HFFc6 (cell line): ENCODE results near the gene NET1. TPM values are rescaled to one million over a fixed set of nuclear protein-coding genes. Genes with fewer than 3 reads are reported as not detected.

Experiments used
- DNase-seq: peaks from one replicate; pipeline ENCODE4 v3.0.0-alpha.2; 2018
- H3K27ac Mint-ChIP-seq: 2 replicates; pipeline ENCODE4 v1.8.0; 2020; ENCODE audit warnings: mild to moderate bottlenecking, mixed read lengths
- H3K27me3 Mint-ChIP-seq: 2 replicates; pipeline ENCODE4 v1.8.0; 2021; ENCODE audit warnings: mild to moderate bottlenecking, moderate library complexity, mixed read lengths; ENCODE audit not compliant: insufficient read depth
- H3K36me3 Mint-ChIP-seq: 2 replicates; pipeline ENCODE4 v1.8.0; 2021; ENCODE audit warnings: low read depth, mixed read lengths
- H3K4me1 Mint-ChIP-seq: 2 replicates; pipeline ENCODE4 v1.8.0; 2020; ENCODE audit warnings: low read depth, mixed read lengths
- H3K4me3 Mint-ChIP-seq: 2 replicates; pipeline ENCODE4 v1.8.0; 2020; ENCODE audit warnings: mild to moderate bottlenecking, moderate library complexity, mixed read lengths
- H3K9me3 Mint-ChIP-seq: 2 replicates; pipeline ENCODE4 v1.8.0; 2020; ENCODE audit warnings: mild to moderate bottlenecking, mixed read lengths
- total RNA-seq, 6 experiments: library from RNA; stranded (reverse); fragmentation: NEBNext Ultra II Directional; extraction: Animal tissue kit (Norgen Biotek cat#: 25700); gene quantifications; 2 replicates in 1 of 6; 3 replicates in 5 of 6; pipeline ENCODE4 v1.2.3, GENCODE V29; 2021
- TF ChIP-seq, protein P1 (sequence below): fragments of 200-600 bp; sonication (generic); IDR thresholded peaks from 2 replicates; pipeline ENCODE4 v1.5.0; 2021; ENCODE audit warnings: antibody characterized with exemption, mild to moderate bottlenecking

Gene NET1
- total RNA-seq, 6 experiments from 2014 or later, result 65.1 to 92.9 (median 86.6) TPM

- no peak overlapping the region for H3K4me3 Mint-ChIP-seq
- H3K27ac Mint-ChIP-seq, result no peak overlapping the region
- TF ChIP-seq, protein P1, sequence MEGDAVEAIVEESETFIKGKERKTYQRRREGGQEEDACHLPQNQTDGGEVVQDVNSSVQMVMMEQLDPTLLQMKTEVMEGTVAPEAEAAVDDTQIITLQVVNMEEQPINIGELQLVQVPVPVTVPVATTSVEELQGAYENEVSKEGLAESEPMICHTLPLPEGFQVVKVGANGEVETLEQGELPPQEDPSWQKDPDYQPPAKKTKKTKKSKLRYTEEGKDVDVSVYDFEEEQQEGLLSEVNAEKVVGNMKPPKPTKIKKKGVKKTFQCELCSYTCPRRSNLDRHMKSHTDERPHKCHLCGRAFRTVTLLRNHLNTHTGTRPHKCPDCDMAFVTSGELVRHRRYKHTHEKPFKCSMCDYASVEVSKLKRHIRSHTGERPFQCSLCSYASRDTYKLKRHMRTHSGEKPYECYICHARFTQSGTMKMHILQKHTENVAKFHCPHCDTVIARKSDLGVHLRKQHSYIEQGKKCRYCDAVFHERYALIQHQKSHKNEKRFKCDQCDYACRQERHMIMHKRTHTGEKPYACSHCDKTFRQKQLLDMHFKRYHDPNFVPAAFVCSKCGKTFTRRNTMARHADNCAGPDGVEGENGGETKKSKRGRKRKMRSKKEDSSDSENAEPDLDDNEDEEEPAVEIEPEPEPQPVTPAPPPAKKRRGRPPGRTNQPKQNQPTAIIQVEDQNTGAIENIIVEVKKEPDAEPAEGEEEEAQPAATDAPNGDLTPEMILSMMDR, result no peak
- no peaks in the 10 kb centered on the region for H3K9me3 Mint-ChIP-seq
- H3K4me1 Mint-ChIP-seq, result peaks cover 38% of the 10 kb centered on the region
- no peak for DNase-seq
- H3K36me3 Mint-ChIP-seq, result peaks cover 33% of the 10 kb centered on the region
- H3K27me3 Mint-ChIP-seq, result peaks cover under 1% of the 10 kb centered on the region
Observed at GRCh38 chr10:5458425-5458824, 46.1 kb downstream of the NET1 start.

DNA sequence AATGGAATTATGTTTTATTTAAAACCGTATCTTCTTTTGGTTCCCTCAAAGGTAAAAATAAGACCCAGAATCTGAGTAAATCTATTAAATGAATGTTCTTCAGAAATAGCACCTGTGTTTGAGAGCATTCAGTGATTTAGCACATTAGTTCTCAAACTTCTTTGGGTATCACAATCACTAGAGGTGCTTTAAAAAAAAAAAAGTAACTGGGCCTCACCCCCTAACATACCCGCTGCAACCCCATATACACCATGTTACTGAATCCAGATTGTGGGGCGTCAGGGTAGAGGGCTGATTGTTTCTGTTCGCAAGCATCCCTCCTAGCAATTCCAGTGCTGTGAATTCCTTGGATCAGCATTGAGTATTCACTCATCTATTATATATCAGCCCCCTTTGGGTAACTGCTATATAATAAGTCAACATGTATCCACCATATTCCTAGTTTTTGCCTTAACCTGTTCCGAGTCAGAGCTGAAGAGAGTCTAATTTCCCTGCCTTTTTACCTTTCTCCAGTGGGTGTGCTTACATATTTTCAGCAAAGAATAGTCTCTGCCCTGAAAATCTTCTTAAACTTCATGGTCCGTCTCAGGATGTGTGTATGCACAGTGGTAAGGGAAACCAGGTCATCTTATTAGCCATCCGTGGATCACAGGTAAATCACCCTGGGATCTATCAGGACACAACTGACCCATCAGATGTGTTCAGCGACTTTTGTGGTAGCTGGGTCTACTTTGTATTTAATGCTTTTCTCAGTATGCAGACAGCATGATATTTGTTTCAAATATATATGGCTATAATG, 46.8 kb downstream of the NET1 start:
- no peak overlapping the region for H3K4me3 Mint-ChIP-seq
- peaks cover 32% of the 10 kb centered on the region for H3K36me3 Mint-ChIP-seq
- peaks cover 45% of the 10 kb centered on the region for H3K4me1 Mint-ChIP-seq
- peaks cover 1% of the 10 kb centered on the region for H3K27me3 Mint-ChIP-seq
- H3K9me3 Mint-ChIP-seq, result no peaks in the 10 kb centered on the region
- H3K27ac Mint-ChIP-seq, result no peak overlapping the region; the same call in 1 of the 2 replicates
- TF ChIP-seq, protein P1, result no peak
- DNase-seq, result no peak

DNA sequence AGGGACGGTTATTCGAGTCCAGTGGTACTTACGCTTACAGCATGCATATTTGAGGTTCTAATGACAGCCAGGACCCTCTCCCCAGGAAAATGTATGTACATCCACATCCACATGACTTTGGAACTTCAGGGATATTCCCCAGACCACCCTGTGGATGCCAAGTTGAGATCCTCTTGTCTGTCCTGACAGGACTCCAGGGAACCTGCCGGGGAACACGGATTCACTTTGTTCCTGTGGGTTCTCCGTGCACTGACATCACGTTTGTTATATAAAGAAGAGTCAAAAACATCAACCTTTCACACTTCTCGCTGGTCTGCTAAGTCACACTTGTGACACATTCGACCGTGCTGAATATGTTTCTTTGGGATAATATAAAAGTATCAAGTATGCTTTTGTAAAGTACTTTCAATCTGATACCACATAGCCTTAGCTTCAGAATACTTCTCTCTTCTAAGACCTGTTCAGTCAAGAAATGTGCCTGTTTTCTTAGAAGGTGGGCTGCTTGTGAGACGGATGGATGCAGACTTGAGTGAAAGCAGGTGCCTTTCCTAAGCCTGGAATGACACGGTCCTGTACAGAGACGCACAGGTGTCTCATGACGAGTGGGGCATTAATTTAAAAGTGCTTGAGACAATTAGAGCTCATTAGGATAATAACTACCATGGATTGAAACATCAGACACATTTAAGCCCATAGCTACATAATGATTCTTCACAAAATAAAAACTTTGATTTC, 48.3 kb downstream of the NET1 start:
- Mint-ChIP-seq H3K36me3 (peaks cover 31% of the 10 kb centered on the region), H3K4me1 (peaks cover 59% of the 10 kb centered on the region), H3K27ac (peak overlapping the region; percentile 80), H3K4me3 (0 out of 2 replicates have a peak overlapping the region, but pooled peaks have one; percentile 68), H3K9me3 (no peaks in the 10 kb centered on the region), H3K27me3 (peaks cover 1% of the 10 kb centered on the region)
- TF ChIP-seq, protein P1, result no peak
- no peak for DNase-seq

DNA sequence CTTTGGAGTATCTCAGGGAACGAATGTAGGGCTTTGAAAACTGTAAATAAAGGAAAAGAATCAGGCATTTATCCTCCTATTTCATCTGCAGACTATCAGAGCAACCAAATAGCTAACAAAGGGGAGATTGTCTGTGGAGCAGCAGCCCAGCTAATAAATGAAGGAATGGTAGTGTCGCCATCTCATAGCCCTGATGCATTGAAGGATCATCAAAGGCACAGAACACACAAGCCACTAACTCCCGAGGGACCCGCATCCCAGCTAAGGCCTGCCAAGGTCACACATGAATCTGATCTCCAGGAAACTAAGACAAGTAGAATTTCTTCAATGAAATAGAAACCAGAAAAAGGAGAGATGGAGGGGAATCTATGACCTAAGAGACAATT, 48.8 kb downstream of the NET1 start:
- TF ChIP-seq, protein P1, result no peak
- Mint-ChIP-seq H3K36me3 (peaks cover 31% of the 10 kb centered on the region), H3K4me3 (peak overlapping the region; percentile 68; the same call in 1 of the 2 replicates), H3K4me1 (peaks cover 65% of the 10 kb centered on the region), H3K27ac (peak overlapping the region; percentile 80), H3K27me3 (peaks cover 1% of the 10 kb centered on the region), H3K9me3 (no peaks in the 10 kb centered on the region)
- no peak for DNase-seq

DNA sequence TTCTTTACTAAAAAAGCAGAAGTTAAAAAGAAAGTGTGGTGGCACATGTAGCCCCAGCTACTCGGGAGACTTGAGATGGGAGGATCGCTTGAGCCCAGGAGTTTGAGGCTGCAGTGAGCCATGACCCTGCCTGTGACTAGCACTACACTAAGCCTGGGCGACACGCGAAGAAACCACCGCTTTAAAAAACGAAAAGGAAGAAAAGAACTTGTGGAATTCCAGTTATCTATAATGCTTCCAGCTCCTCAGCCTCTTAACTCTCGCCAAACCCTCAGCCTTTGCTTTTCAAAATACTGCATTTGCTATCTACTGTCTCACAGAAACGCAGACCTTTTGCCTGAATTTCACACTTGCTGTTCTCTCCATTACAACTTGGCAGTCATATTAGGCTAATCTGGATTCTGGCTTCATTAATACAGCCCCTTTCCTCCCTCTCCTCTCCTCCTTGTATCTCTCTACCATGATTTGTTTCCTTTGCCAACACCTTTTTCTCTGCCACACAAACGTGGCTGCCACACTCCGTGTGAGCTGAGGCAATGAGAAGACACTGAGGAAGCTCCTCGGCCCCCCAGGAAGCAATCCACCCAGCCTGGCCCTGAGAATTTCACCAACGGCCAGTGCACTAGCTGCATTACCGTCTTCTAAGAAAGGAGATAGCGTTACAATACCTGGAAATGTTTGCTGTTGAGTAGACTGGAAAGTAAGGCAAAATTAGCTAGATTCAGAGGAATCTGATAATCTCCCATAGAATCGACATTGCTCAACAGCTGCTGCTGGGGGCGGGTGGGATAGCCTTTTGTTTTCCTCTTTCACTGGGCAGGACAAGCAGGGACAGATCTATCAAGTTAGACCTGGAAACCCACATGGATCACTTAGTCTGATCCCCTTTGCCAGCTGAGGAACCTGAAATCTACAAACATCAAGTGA, 49.8 kb downstream of the NET1 start:
- peaks cover 75% of the 10 kb centered on the region for H3K4me1 Mint-ChIP-seq
- H3K27me3 Mint-ChIP-seq, result peaks cover 1% of the 10 kb centered on the region
- H3K36me3 Mint-ChIP-seq, result peaks cover 26% of the 10 kb centered on the region
- TF ChIP-seq, protein P1, result no peak
- peak overlapping the region; percentile 68 for H3K4me3 Mint-ChIP-seq
- H3K27ac Mint-ChIP-seq, result peak overlapping the region; percentile 80
- peak; percentile 40 for DNase-seq
- H3K9me3 Mint-ChIP-seq, result no peaks in the 10 kb centered on the region
